ACC112 (cell line): Measurements from ENCODE around the gene EFNB1.

Source experiments
- H2AFZ ChIP-seq: fragments of 200-600 bp; sonication (generic); one replicate; pipeline ENCODE4 v1.6.0; 2017; ENCODE audit warnings: antibody characterized with exemption, low read length; ENCODE audit not compliant: unreplicated experiment
- H3K27ac ChIP-seq: fragments of 200-600 bp; sonication (generic); 2 replicates; pipeline ENCODE4 v1.5.1; 2014; ENCODE audit warnings: low read depth, mild to moderate bottlenecking, antibody characterized with exemption, low read length, moderate library complexity
- H3K27me3 ChIP-seq: fragments of 200-600 bp; sonication (generic); 2 replicates; pipeline ENCODE4 v1.6.1; 2014; ENCODE audit warnings: mild to moderate bottlenecking, antibody characterized with exemption, low read length, moderate library complexity, mixed read lengths; ENCODE audit not compliant: insufficient read depth
- H3K36me3 ChIP-seq: fragments of 200-600 bp; sonication (generic); 2 replicates; pipeline ENCODE4 v1.6.1; 2016; ENCODE audit warnings: mild to moderate bottlenecking, antibody characterized with exemption, low read length, moderate library complexity, mixed read lengths; ENCODE audit not compliant: insufficient read depth
- H3K4me1 ChIP-seq: fragments of 200-600 bp; sonication (generic); one replicate; pipeline ENCODE4 v1.6.1; 2016; ENCODE audit warnings: low read length, mixed read lengths; ENCODE audit not compliant: insufficient read depth, unreplicated experiment, control insufficient read depth
- H3K4me3 ChIP-seq: fragments of 200-600 bp; sonication (generic); 2 replicates; pipeline ENCODE4 v1.5.1; 2014; ENCODE audit warnings: mild to moderate bottlenecking, low read depth, low read length
- H3K79me2 ChIP-seq: fragments of 200-600 bp; sonication (generic); one replicate; pipeline ENCODE4 v1.6.0; 2016; ENCODE audit warnings: low read length; ENCODE audit not compliant: control insufficient read depth, unreplicated experiment, insufficient read depth

EFNB1 gene

GRCh38 chrX:68846536-68846935 is 17.7 kb downstream of the EFNB1 start:
- Histone ChIP-seq H3K27me3 (no peaks in the 10 kb centered on the region), H3K4me3 (no peak overlapping the region), H3K36me3 (no peaks in the 10 kb centered on the region), H2AFZ (no peak overlapping the region), H3K79me2 (no peaks in the 10 kb centered on the region), H3K27ac (no peak overlapping the region), H3K4me1 (peaks cover 3% of the 10 kb centered on the region)

- Histone ChIP-seq H3K4me1 (peaks cover 3% of the 10 kb centered on the region), H3K36me3 (no peaks in the 10 kb centered on the region), H3K79me2 (no peaks in the 10 kb centered on the region), H3K27me3 (no peaks in the 10 kb centered on the region), H2AFZ (no peak overlapping the region), H3K27ac (no peak overlapping the region), H3K4me3 (no peak overlapping the region)
These were observed 18.4 kb downstream of the EFNB1 start for GRCh38 chrX:68847172-68847571.

- Histone ChIP-seq H2AFZ (no peak overlapping the region), H3K79me2 (no peaks in the 10 kb centered on the region), H3K36me3 (no peaks in the 10 kb centered on the region), H3K27ac (no peak overlapping the region), H3K4me1 (no peaks in the 10 kb centered on the region), H3K27me3 (no peaks in the 10 kb centered on the region), H3K4me3 (no peak overlapping the region)
These were observed 19.5 kb downstream of the EFNB1 start for GRCh38 chrX:68848189-68848940.

- Histone ChIP-seq H3K27me3 (no peaks in the 10 kb centered on the region), H3K79me2 (no peaks in the 10 kb centered on the region), H3K4me3 (no peak overlapping the region), H2AFZ (no peak overlapping the region), H3K36me3 (no peaks in the 10 kb centered on the region), H3K27ac (no peak overlapping the region), H3K4me1 (no peaks in the 10 kb centered on the region)
These were observed 22.3 kb downstream of the EFNB1 start for GRCh38 chrX:68851082-68851481.

GRCh38 chrX:68852046-68852445 is 23.2 kb downstream of the EFNB1 start:
- H3K4me3 ChIP-seq: no peak overlapping the region

GRCh38 chrX:68853665-68854251 is 24.9 kb downstream of the EFNB1 start:
- no peaks in the 10 kb centered on the region for H3K79me2 ChIP-seq
- H3K36me3 ChIP-seq: no peaks in the 10 kb centered on the region
- H3K4me3 ChIP-seq: no peak overlapping the region
- H3K27me3 ChIP-seq: no peaks in the 10 kb centered on the region
- no peaks in the 10 kb centered on the region for H3K4me1 ChIP-seq
- H2AFZ ChIP-seq: no peak overlapping the region
- H3K27ac ChIP-seq: no peak overlapping the region

More at GRCh38 chrX:68852046-68852445, 23.2 kb downstream of the EFNB1 start:
- no peaks in the 10 kb centered on the region for H3K36me3 ChIP-seq
- no peak overlapping the region for H2AFZ ChIP-seq
- no peaks in the 10 kb centered on the region for H3K27me3 ChIP-seq
- H3K4me1 ChIP-seq: no peaks in the 10 kb centered on the region
- H3K27ac ChIP-seq: no peak overlapping the region
- H3K79me2 ChIP-seq: no peaks in the 10 kb centered on the region

GRCh38 chrX:68865300-68865699 is 36.5 kb downstream of the EFNB1 start:
- no peak overlapping the region for H2AFZ ChIP-seq

GRCh38 chrX:68865926-68866325 is 37.1 kb downstream of the EFNB1 start:
- Histone ChIP-seq H3K4me1 (no peaks in the 10 kb centered on the region), H3K4me3 (no peak overlapping the region), H3K27ac (no peak overlapping the region), H3K36me3 (no peaks in the 10 kb centered on the region), H2AFZ (no peak overlapping the region), H3K79me2 (no peaks in the 10 kb centered on the region), H3K27me3 (no peaks in the 10 kb centered on the region)

More at GRCh38 chrX:68865300-68865699, 36.5 kb downstream of the EFNB1 start:
- H3K79me2 ChIP-seq: no peaks in the 10 kb centered on the region
- H3K36me3 ChIP-seq: no peaks in the 10 kb centered on the region
- no peak overlapping the region for H3K27ac ChIP-seq
- no peaks in the 10 kb centered on the region for H3K27me3 ChIP-seq
- no peaks in the 10 kb centered on the region for H3K4me1 ChIP-seq
- no peak overlapping the region for H3K4me3 ChIP-seq

- H2AFZ ChIP-seq: no peak overlapping the region
- no peaks in the 10 kb centered on the region for H3K36me3 ChIP-seq
- H3K4me1 ChIP-seq: no peaks in the 10 kb centered on the region
- no peak overlapping the region for H3K27ac ChIP-seq
- no peaks in the 10 kb centered on the region for H3K27me3 ChIP-seq
- H3K4me3 ChIP-seq: no peak overlapping the region
- H3K79me2 ChIP-seq: no peaks in the 10 kb centered on the region
These were observed 38.8 kb downstream of the EFNB1 start for GRCh38 chrX:68867458-68868112.

GRCh38 chrX:68868316-68868715 is 39.5 kb downstream of the EFNB1 start:
- H3K4me3 ChIP-seq: no peak overlapping the region
- no peak overlapping the region for H3K27ac ChIP-seq
- no peak overlapping the region for H2AFZ ChIP-seq
- H3K27me3 ChIP-seq: no peaks in the 10 kb centered on the region
- H3K4me1 ChIP-seq: no peaks in the 10 kb centered on the region
- no peaks in the 10 kb centered on the region for H3K36me3 ChIP-seq
- no peaks in the 10 kb centered on the region for H3K79me2 ChIP-seq
